Brain pericyte (primary cell): ENCODE measurements around the gene KDM6A.
"Not testable (repeated sequence)": the region's sequence is repeated elsewhere in the genome, so short reads cannot be mapped to it uniquely, and the experiment has no call there.

Experiments
- DNase-seq: peaks from one replicate; pipeline ENCODE4 v3.0.0-alpha.2; 2012; ENCODE audit warnings: low read depth, low spot score

KDM6A gene

GRCh38 chrX:44889824-44890223 lies 16.8 kb downstream of the KDM6A start:
- DNase-seq = no peak

GRCh38 chrX:44890247-44890646 lies 17.3 kb downstream of the KDM6A start:
- DNase-seq = no peak

- not testable (repeated sequence) for DNase-seq
These were observed 17.7 kb downstream of the KDM6A start for GRCh38 chrX:44890687-44891086.

GRCh38 chrX:44891642-44892041 lies 18.7 kb downstream of the KDM6A start:
- no peak for DNase-seq

- DNase-seq = no peak
These were observed 23.8 kb downstream of the KDM6A start for GRCh38 chrX:44896876-44897186.

GRCh38 chrX:44897539-44897938 lies 24.6 kb downstream of the KDM6A start:
- no peak for DNase-seq

- no peak for DNase-seq
These were observed 25.6 kb downstream of the KDM6A start for GRCh38 chrX:44898411-44899221.

- no peak for DNase-seq
These were observed 27.0 kb downstream of the KDM6A start for GRCh38 chrX:44899946-44900345.

GRCh38 chrX:44903107-44903506 lies 30.1 kb downstream of the KDM6A start:
- DNase-seq = no peak

GRCh38 chrX:44903830-44904530 lies 31.0 kb downstream of the KDM6A start:
- no peak for DNase-seq

- no peak for DNase-seq
These were observed 31.6 kb downstream of the KDM6A start for GRCh38 chrX:44904542-44905115.

- no peak for DNase-seq
These were observed 33.1 kb downstream of the KDM6A start for GRCh38 chrX:44906041-44906440.

GRCh38 chrX:44906542-44906941 lies 33.6 kb downstream of the KDM6A start:
- DNase-seq = no peak

- no peak for DNase-seq
These were observed 35.2 kb downstream of the KDM6A start for GRCh38 chrX:44908153-44908552.

GRCh38 chrX:44908827-44909226 lies 35.8 kb downstream of the KDM6A start:
- no peak for DNase-seq

GRCh38 chrX:44910508-44910907 lies 37.5 kb downstream of the KDM6A start:
- not testable (repeated sequence) for DNase-seq

GRCh38 chrX:44911074-44911600 lies 38.1 kb downstream of the KDM6A start:
- DNase-seq = not testable (repeated sequence)

GRCh38 chrX:44913656-44914531 lies 40.9 kb downstream of the KDM6A start:
- no peak for DNase-seq

- DNase-seq = no peak
These were observed 41.7 kb downstream of the KDM6A start for GRCh38 chrX:44914532-44915198.

- no peak for DNase-seq
These were observed 42.4 kb downstream of the KDM6A start for GRCh38 chrX:44915361-44915868.

- no peak for DNase-seq
These were observed 45.7 kb downstream of the KDM6A start for GRCh38 chrX:44918722-44919121.
